Lung (tissue), 12 donors: ENCODE measurements around the gene OR4K15. TPM values are rescaled to one million over a fixed set of nuclear protein-coding genes. Genes with fewer than 3 reads are reported as not detected.

ENCODE experiments used
- ATAC-seq: fragments of 200-7000 bp; cut with Tn5 transposase; one replicate; pipeline ENCODE4 v1.9.1; 2020; ENCODE audit warnings: moderate number of reproducible peaks; ENCODE audit not compliant: insufficient read depth, low FRiP score
- DNase-seq, 3 donors: peaks; one replicate each; pipeline ENCODE4 v3.0.0-alpha.2; 2013 to 2017
- H3K27ac ChIP-seq, 2 donors: one replicate each; pipeline ENCODE4 v1.5.1; 2013; ENCODE audit warnings: mild to moderate bottlenecking in 2 of 2, moderate library complexity in 2 of 2, control low read depth in 1 of 2, inconsistent platforms in 1 of 2, low read depth in 1 of 2, low read length in 1 of 2
- H3K27me3 ChIP-seq, 3 donors: one replicate each; pipeline ENCODE4 v1.5.1; 2013; ENCODE audit warnings: low read length in 2 of 3; ENCODE audit not compliant: control insufficient read depth in 3 of 3, insufficient read depth in 3 of 3
- H3K36me3 ChIP-seq, 4 donors: one replicate each; pipeline ENCODE4 v1.5.1; 2013; ENCODE audit warnings: low read length in 4 of 4, mild to moderate bottlenecking in 1 of 4, moderate library complexity in 1 of 4; ENCODE audit not compliant: control insufficient read depth in 4 of 4, insufficient read depth in 4 of 4
- H3K4me1 ChIP-seq, 5 donors: one replicate each; pipeline ENCODE4 v1.5.1; 2013; ENCODE audit warnings: low read length in 5 of 5, mild to moderate bottlenecking in 2 of 5, moderate library complexity in 1 of 5; ENCODE audit not compliant: control insufficient read depth in 5 of 5, insufficient read depth in 5 of 5
- H3K4me3 ChIP-seq: one replicate; pipeline ENCODE4 v1.5.1; 2013; ENCODE audit warnings: mild to moderate bottlenecking, control low read depth, moderate library complexity
- H3K9ac ChIP-seq, 2 donors: one replicate each; pipeline ENCODE4 v1.5.1; 2013; ENCODE audit warnings: low read length in 2 of 2, control low read depth in 1 of 2; ENCODE audit not compliant: insufficient read depth in 1 of 2
- H3K9me3 ChIP-seq, 4 donors: one replicate each; pipeline ENCODE4 v1.5.1; 2013; ENCODE audit warnings: low read length in 3 of 4, mild to moderate bottlenecking in 1 of 4, moderate library complexity in 1 of 4; ENCODE audit not compliant: control insufficient read depth in 4 of 4, insufficient read depth in 3 of 4
- CTCF ChIP-seq: IDR thresholded peaks from 2 replicates; pipeline ENCODE4 v1.5.1; 2012; ENCODE audit warnings: mild to moderate bottlenecking; ENCODE audit errors: control extremely low read depth, extremely low read depth
- WGBS, 2 donors: extraction: QIAGEN DNeasy Blood & Tissue Kit; methylation state at CpG; one replicate each; pipeline ENCODE4 v1.1.7; 2013; 5-methylcytosine and 5-hydroxymethylcytosine counted together
- polyA plus RNA-seq, 2 donors: library from polyadenylated mRNA; stranded (reverse); fragments of 200-250 nt; gene quantifications; one replicate each; pipeline ENCODE4 v1.2.1, GENCODE V29; 2013
- total RNA-seq, 2 donors: library from RNA; depleted of rRNA in 1 of 2; stranded (reverse); fragments of >200 nt in 1 of 2; gene quantifications; one replicate each; pipeline ENCODE4 v1.2.1, GENCODE V29; 2014 to 2021
- donor health status: control.
- donor health status: control.
- donor health status: Bipolar disorder and iron deficiency.
- donor health status: healthy.
- donor health status: DM: yes; HTN: yes; CAD: no.

The OR4K15 gene
- total and polyA plus RNA-seq, 4 donors, result not detected

GRCh38 chr14:20019257-20019865 lies 44.0 kb downstream of the OR4K15 start, which contains the start of gene OR4K14:
Gene OR4K14, minus strand, starts transcription at chr14:20019307. Its CDS starts 4,114 bp downstream, at chr14:20015193.
- Histone ChIP-seq H3K9ac (no peak within 1 kb of the TSS), H3K9me3 (peaks cover 0 to 4% (median 2%) of the 10 kb centered on the region in 4 donors), H3K36me3 (no peaks in the 10 kb centered on the region), H3K4me1 (no peaks in the 10 kb centered on the region), H3K27ac (no peak within 1 kb of the TSS), H3K4me3 (no peak within 1 kb of the TSS), H3K27me3 (no peaks in the 10 kb centered on the region)
- ATAC-seq, result no peak
- no peak for TF ChIP-seq CTCF
- WGBS, 2 donors, result 73 to 84% methylated on average over 2 of the region's 2 CpGs
- DNase-seq, result no peak

Other genes with a start within 250 kb of the OR4K15 start
- not detected for gene OR4Q3, start 232.0 kb upstream of the OR4K15 start, total RNA-seq
- gene OR4Q3, start 232.0 kb upstream of the OR4K15 start, polyA plus RNA-seq, result not detected
- not detected for gene OR4M1, start 202.1 kb upstream of the OR4K15 start, total RNA-seq
- not detected for gene OR4M1, start 202.1 kb upstream of the OR4K15 start, polyA plus RNA-seq
- gene OR4N2, start 171.8 kb upstream of the OR4K15 start, total RNA-seq, result not detected
- under 1 TPM in 1 of 2 donors, not detected in 1; 0.02 TPM for gene OR4N2, start 171.8 kb upstream of the OR4K15 start, polyA plus RNA-seq
- not detected for gene OR4K2, start 100.4 kb upstream of the OR4K15 start, total RNA-seq
- gene OR4K2, start 100.4 kb upstream of the OR4K15 start, polyA plus RNA-seq, result not detected
- not detected for gene OR4K5, start 55.0 kb upstream of the OR4K15 start, total RNA-seq
- gene OR4K5, start 55.0 kb upstream of the OR4K15 start, polyA plus RNA-seq, result not detected
- gene OR4K1, start 44.7 kb upstream of the OR4K15 start, total RNA-seq, result not detected
- gene OR4K1, start 44.7 kb upstream of the OR4K15 start, polyA plus RNA-seq, result not detected
- not detected for gene OR4Q2, start 26.6 kb downstream of the OR4K15 start, total RNA-seq
- not detected for gene OR4Q2, start 26.6 kb downstream of the OR4K15 start, polyA plus RNA-seq
- not detected for gene OR4K14, start 43.7 kb downstream of the OR4K15 start, total RNA-seq
- gene OR4K14, start 43.7 kb downstream of the OR4K15 start, polyA plus RNA-seq, result not detected
- under 1 TPM in 1 of 2 donors, not detected in 1; 0.06 TPM for gene OR4K13, start 60.4 kb downstream of the OR4K15 start, total RNA-seq
- gene OR4K13, start 60.4 kb downstream of the OR4K15 start, polyA plus RNA-seq, result not detected
- gene OR4L1, start 84.5 kb downstream of the OR4K15 start, total RNA-seq, result not detected
- not detected for gene OR4L1, start 84.5 kb downstream of the OR4K15 start, polyA plus RNA-seq
- not detected for gene OR4K17, start 135.1 kb downstream of the OR4K15 start, total RNA-seq
- not detected for gene OR4K17, start 135.1 kb downstream of the OR4K15 start, polyA plus RNA-seq
- gene OR4N5, start 163.2 kb downstream of the OR4K15 start, total RNA-seq, result not detected
- gene OR4N5, start 163.2 kb downstream of the OR4K15 start, polyA plus RNA-seq, result not detected
- not detected for gene OR11G2, start 215.3 kb downstream of the OR4K15 start, total RNA-seq
- not detected for gene OR11G2, start 215.3 kb downstream of the OR4K15 start, polyA plus RNA-seq
- not detected for gene OR11H6, start 248.1 kb downstream of the OR4K15 start, total RNA-seq
- not detected for gene OR11H6, start 248.1 kb downstream of the OR4K15 start, polyA plus RNA-seq